CD4-positive, alpha-beta memory T cell (primary cell): ENCODE results near the gene GFOD2. TPM values are rescaled to one million over a fixed set of nuclear protein-coding genes. Genes with fewer than 3 reads are reported as not detected.

Experiments used
- CTCF ChIA-PET: fragments of 350-600 bp; sonication (Branson Sonifier 250); formaldehyde crosslinking; loops from one replicate; lab custom pipeline; 2021; ENCODE audit warnings: inconsistent platforms; ENCODE audit not compliant: partially characterized antibody; lab: Charles Lee
- POLR2A ChIA-PET: fragments of 350-600 bp; sonication (Branson Sonifier 250); formaldehyde crosslinking; loops from one replicate; lab custom pipeline; 2021; ENCODE audit not compliant: partially characterized antibody; lab: Charles Lee
- DNase-seq, 5 donors: peaks; one replicate each; pipeline versions ENCODE4 v3.0.0 to v3.0.0-alpha.2; 2020 to 2022; ENCODE audit warnings: mixed read lengths in 1 of 5
- H3K27ac ChIP-seq: one replicate; pipeline ENCODE4 v1.7.0; 2013; ENCODE audit warnings: low read depth, low read length
- H3K27me3 ChIP-seq: 2 replicates; pipeline ENCODE4 v1.7.0; 2013; ENCODE audit warnings: mild to moderate bottlenecking, low read length, moderate library complexity; ENCODE audit not compliant: insufficient read depth
- H3K36me3 ChIP-seq: 2 replicates; pipeline ENCODE4 v1.7.0; 2013; ENCODE audit warnings: mild to moderate bottlenecking, low read length, moderate library complexity; ENCODE audit not compliant: insufficient read depth
- H3K4me1 ChIP-seq: 2 replicates; pipeline ENCODE4 v1.7.0; 2013; ENCODE audit warnings: mild to moderate bottlenecking, low read length, moderate library complexity; ENCODE audit not compliant: insufficient read depth
- H3K4me3 ChIP-seq, 2 donors: one replicate each; pipeline ENCODE4 v1.7.0; 2013; ENCODE audit warnings: low read length in 2 of 2, mild to moderate bottlenecking in 1 of 2
- H3K9me3 ChIP-seq, 2 donors: one replicate each; pipeline ENCODE4 v1.7.0; 2013; ENCODE audit warnings: low read length in 2 of 2, control low read depth in 1 of 2; ENCODE audit not compliant: control insufficient read depth in 1 of 2
- H3K27ac Mint-ChIP-seq, 7 donors: one replicate each; pipeline ENCODE4 v1.8.0; 2020 to 2021; ENCODE audit warnings: mixed read lengths in 7 of 7, mild to moderate bottlenecking in 6 of 7, inconsistent platforms in 3 of 7, moderate library complexity in 3 of 7
- H3K27me3 Mint-ChIP-seq, 2 donors: one replicate each; pipeline ENCODE4 v1.8.0; 2020 to 2021; ENCODE audit warnings: mixed read lengths in 2 of 2
- H3K36me3 Mint-ChIP-seq, 2 donors: one replicate each; pipeline ENCODE4 v1.8.0; 2020 to 2021; ENCODE audit warnings: mixed read lengths in 2 of 2, inconsistent platforms in 1 of 2, mild to moderate bottlenecking in 1 of 2
- H3K4me1 Mint-ChIP-seq, 4 donors: one replicate each; pipeline ENCODE4 v1.8.0; 2020 to 2021; ENCODE audit warnings: mixed read lengths in 4 of 4, mild to moderate bottlenecking in 1 of 4
- H3K4me3 Mint-ChIP-seq, 8 donors: one replicate each; pipeline ENCODE4 v1.8.0; 2020 to 2021; ENCODE audit warnings: mixed read lengths in 8 of 8, mild to moderate bottlenecking in 7 of 8, moderate library complexity in 6 of 8, inconsistent platforms in 3 of 8
- H3K9me3 Mint-ChIP-seq, 8 donors: one replicate each; pipeline ENCODE4 v1.8.0; 2020 to 2021; ENCODE audit warnings: mixed read lengths in 8 of 8, mild to moderate bottlenecking in 5 of 8, inconsistent platforms in 3 of 8, moderate library complexity in 1 of 8
- intact Hi-C: fragments of 100-400 bp; cut with micrococcal nuclease; formaldehyde crosslinking; loops from one replicate; pipeline ENCODE4 v1.15.1; 2023
- polyA plus RNA-seq, 2 donors: library from polyadenylated mRNA; unstranded; fragments of 300-500 nt; fragmentation: Illumina TruSeq; gene quantifications; one replicate each; pipeline ENCODE4 v1.2.3, GENCODE V29; 2021
- total RNA-seq, 2 experiments: library from RNA; stranded (reverse); gene quantifications; one replicate each; pipeline ENCODE4 v1.2.3, GENCODE V29; 2021

The GFOD2 gene
- 10 to 100 TPM; 18.0 to 19.8 TPM for total RNA-seq
- polyA plus RNA-seq = 10 to 100 TPM; 10.8 to 19.2 TPM

GRCh38 chr16:67719048-67719777, at the start of gene GFOD2:
GFOD2 (minus strand) TSS chr16:67719316; CDS start chr16:67685715, 33,601 bp downstream.
- intact Hi-C loops = loop anchor here (1.0 to 5.0 kb wide), 3 partner anchors 57 to 157 kb away; partner anchors contain the start of genes ACD, CTCF, PARD6A and RANBP10
- Mint-ChIP-seq H3K4me1 (peaks cover 29 to 50% (median 40%) of the 10 kb centered on the region in 4 donors), H3K4me3 (peak within 1 kb of the TSS; percentile 94 to 99 (median 97)), H3K9me3 (no peaks in the 10 kb centered on the region), H3K27ac (peak within 1 kb of the TSS; percentile 89 to 100 (median 98)), H3K36me3 (peaks cover 0 to 14% of the 10 kb centered on the region in 2 donors), H3K27me3 (no peaks in the 10 kb centered on the region)
- H3K27me3 ChIP-seq = no peaks in the 10 kb centered on the region
- peak within 1 kb of the TSS; percentile 69 to 81 for H3K4me3 ChIP-seq
- H3K36me3 ChIP-seq = no peaks in the 10 kb centered on the region
- DNase-seq = peak; percentile 95 to 99 (median 96)
- peak within 1 kb of the TSS; percentile 83 for H3K27ac ChIP-seq
- CTCF ChIA-PET = interaction anchor here (0.6 to 3.6 kb wide), 9 partner anchors 33 to 238 kb away, joined by 3 to 25 read pairs (median 5); partner anchors contain the start of genes ACD, ATP6V0D1, CARMIL2 and RANBP10
- POLR2A ChIA-PET = interaction anchor here (0.9 to 3.0 kb wide), 23 partner anchors 10 to 366 kb away, joined by 3 to 15 read pairs (median 6); partner anchors contain the start of genes ACD, C16orf86, CARMIL2 and CTCF
- peaks cover 27% of the 10 kb centered on the region for H3K4me1 ChIP-seq
- no peaks in the 10 kb centered on the region for H3K9me3 ChIP-seq

DNA sequence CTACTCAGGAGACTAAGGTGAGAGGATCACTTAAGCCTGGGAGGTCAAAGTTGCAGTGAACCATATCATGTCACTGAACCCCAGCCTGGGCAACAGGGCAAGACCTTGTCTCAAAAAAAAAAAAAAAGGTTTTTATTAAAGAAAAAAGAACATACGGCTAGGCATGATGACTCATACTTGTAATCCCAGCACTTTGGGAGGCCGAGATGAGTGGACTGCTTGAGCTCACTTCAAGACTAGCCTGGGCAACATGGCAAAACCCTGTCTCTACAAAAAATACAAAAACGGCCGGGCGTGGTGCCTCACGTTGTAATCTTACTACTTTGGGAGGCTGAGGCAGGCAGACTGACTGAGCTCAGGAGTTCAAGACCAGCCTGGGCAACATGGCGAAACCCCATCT, 48.8 kb upstream of the GFOD2 start:
- no peak overlapping the region for H3K4me3 Mint-ChIP-seq
- Histone ChIP-seq H3K27ac (no peak overlapping the region), H3K4me1 (no peaks in the 10 kb centered on the region), H3K27me3 (no peaks in the 10 kb centered on the region), H3K36me3 (peaks cover 14% of the 10 kb centered on the region), H3K4me3 (no peak overlapping the region), H3K9me3 (no peaks in the 10 kb centered on the region)
- peaks cover 27 to 39% of the 10 kb centered on the region in 2 donors for H3K36me3 Mint-ChIP-seq
- POLR2A ChIA-PET = no interaction called here
- intact Hi-C loops = no loop called here
- CTCF ChIA-PET = interaction anchor here (0.9 kb wide), 1 partner anchor 11 kb away, joined by 3 read pairs; no protein-coding TSS in a partner anchor
- H3K4me1 Mint-ChIP-seq = peaks cover 1 to 10% (median 8%) of the 10 kb centered on the region in 4 donors
- no peaks in the 10 kb centered on the region for H3K27me3 Mint-ChIP-seq
- DNase-seq = no peak
- no peak overlapping the region for H3K27ac Mint-ChIP-seq
- no peaks in the 10 kb centered on the region for H3K9me3 Mint-ChIP-seq

GRCh38 chr16:67766291-67766690, 47.2 kb upstream of the GFOD2 start:
- H3K4me1 Mint-ChIP-seq = peaks cover 7 to 16% (median 9%) of the 10 kb centered on the region in 4 donors
- H3K27me3 Mint-ChIP-seq = no peaks in the 10 kb centered on the region
- ChIA-PET POLR2A (interaction anchor here (0.9 kb wide), 1 partner anchor 33 kb away, joined by 3 read pairs; no protein-coding TSS in a partner anchor), CTCF (interaction anchor here (0.6 kb wide), 1 partner anchor 10 kb away, joined by 4 read pairs; no protein-coding TSS in a partner anchor)
- intact Hi-C loops = no loop called here
- no peaks in the 10 kb centered on the region for H3K9me3 ChIP-seq
- H3K4me3 ChIP-seq = no peak overlapping the region
- peaks cover 19% of the 10 kb centered on the region for H3K36me3 ChIP-seq
- H3K4me1 ChIP-seq = peaks cover under 1% of the 10 kb centered on the region
- H3K36me3 Mint-ChIP-seq = peaks cover 25 to 35% of the 10 kb centered on the region in 2 donors
- DNase-seq = no peak
- H3K9me3 Mint-ChIP-seq = no peaks in the 10 kb centered on the region
- no peak overlapping the region for H3K4me3 Mint-ChIP-seq
- no peak overlapping the region for H3K27ac Mint-ChIP-seq
- no peaks in the 10 kb centered on the region for H3K27me3 ChIP-seq
- no peak overlapping the region for H3K27ac ChIP-seq

DNA sequence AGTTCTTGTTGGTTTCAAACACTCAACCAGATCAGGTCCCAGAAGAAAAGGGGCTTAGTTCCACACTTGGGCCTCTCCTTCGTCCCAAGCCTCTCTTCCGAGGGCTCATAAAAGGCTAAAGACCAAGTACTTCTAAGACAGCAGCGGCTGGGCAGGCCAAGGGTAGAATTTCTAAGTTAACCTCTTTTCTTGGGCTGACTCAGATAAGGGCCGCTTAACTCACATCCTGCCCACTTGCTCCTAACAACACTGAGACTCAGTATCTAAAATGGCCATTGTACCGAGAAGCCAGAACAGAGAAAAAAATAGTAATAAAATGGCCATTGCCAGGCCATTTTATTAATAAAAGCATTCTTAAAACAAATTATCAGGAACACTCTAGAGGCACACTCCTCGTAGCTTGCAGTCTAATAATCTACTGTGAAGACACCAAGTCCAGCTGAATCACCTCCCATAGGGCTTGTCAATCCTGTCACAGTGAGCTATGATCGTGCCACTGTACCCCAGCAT, 45.1 kb upstream of the GFOD2 start:
- Mint-ChIP-seq H3K4me1 (peaks cover 19 to 26% (median 20%) of the 10 kb centered on the region in 4 donors), H3K27ac (no peak overlapping the region), H3K9me3 (no peaks in the 10 kb centered on the region), H3K27me3 (no peaks in the 10 kb centered on the region), H3K36me3 (peaks cover 21 to 39% of the 10 kb centered on the region in 2 donors), H3K4me3 (no peak overlapping the region)
- no peaks in the 10 kb centered on the region for H3K9me3 ChIP-seq
- POLR2A ChIA-PET = no interaction called here
- no peaks in the 10 kb centered on the region for H3K27me3 ChIP-seq
- intact Hi-C loops = no loop called here
- CTCF ChIA-PET = no interaction called here
- H3K36me3 ChIP-seq = peaks cover 16% of the 10 kb centered on the region
- no peak overlapping the region for H3K27ac ChIP-seq
- no peak overlapping the region for H3K4me3 ChIP-seq
- DNase-seq = no peak
- peaks cover 11% of the 10 kb centered on the region for H3K4me1 ChIP-seq

- no peaks in the 10 kb centered on the region for H3K9me3 Mint-ChIP-seq
- no peaks in the 10 kb centered on the region for H3K27me3 ChIP-seq
- H3K4me1 ChIP-seq = peaks cover 11% of the 10 kb centered on the region
- peaks cover 20% of the 10 kb centered on the region for H3K36me3 ChIP-seq
- no peaks in the 10 kb centered on the region for H3K27me3 Mint-ChIP-seq
- peak overlapping the region in 5 of 7 donors; percentile 5 to 91 (median 25) for H3K27ac Mint-ChIP-seq
- intact Hi-C loops = no loop called here
- ChIA-PET POLR2A (no interaction called here), CTCF (no interaction called here)
- no peak for DNase-seq
- H3K9me3 ChIP-seq = no peaks in the 10 kb centered on the region
- H3K4me1 Mint-ChIP-seq = peaks cover 19 to 26% (median 20%) of the 10 kb centered on the region in 4 donors
- peaks cover 21 to 46% of the 10 kb centered on the region in 2 donors for H3K36me3 Mint-ChIP-seq
- no peak overlapping the region for H3K4me3 ChIP-seq
- no peak overlapping the region for H3K4me3 Mint-ChIP-seq
- H3K27ac ChIP-seq = no peak overlapping the region
Measured at GRCh38 chr16:67763066-67763465, 44.0 kb upstream of the GFOD2 start.

DNA sequence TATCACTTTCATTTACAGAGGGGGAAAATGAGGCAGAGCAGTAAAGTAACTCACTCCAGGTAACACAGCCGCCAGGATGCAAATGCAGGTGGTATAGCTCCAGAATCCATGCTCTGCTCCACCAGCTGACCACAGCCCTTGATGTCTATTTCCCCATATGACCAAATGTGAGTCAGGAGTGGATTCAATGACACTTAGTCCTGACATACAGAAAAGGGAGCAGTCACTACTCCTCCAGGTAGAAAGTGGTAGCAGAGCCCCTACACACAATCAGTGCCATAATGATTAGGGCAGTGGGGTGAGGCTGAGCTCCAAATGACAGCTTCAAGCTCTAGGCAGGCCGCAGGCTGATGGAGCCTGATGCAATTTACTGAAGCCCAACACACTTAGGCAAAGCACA, 43.3 kb upstream of the GFOD2 start:
- H3K4me1 Mint-ChIP-seq = peaks cover 19 to 26% (median 20%) of the 10 kb centered on the region in 4 donors

DNA sequence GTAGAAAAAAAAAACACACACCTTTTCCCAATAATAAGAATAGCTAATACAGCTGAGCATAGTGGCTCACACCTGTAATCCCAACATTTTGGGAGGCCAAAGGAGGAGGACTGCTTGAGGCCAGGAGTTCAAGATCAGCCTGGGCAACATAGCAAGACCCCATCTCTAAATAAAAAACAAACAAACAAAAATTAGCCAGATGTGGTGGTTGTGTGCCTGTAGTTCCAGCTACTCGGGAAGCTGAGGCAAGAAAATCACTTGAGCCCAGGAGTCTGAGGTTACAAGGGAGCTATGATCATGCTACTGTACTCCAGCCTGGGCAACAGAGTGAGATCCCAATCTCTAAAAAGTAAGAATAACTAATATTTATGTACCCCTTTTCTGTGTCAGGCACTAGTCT, 42.8 kb upstream of the GFOD2 start:
- no peak for DNase-seq
- Histone ChIP-seq H3K27me3 (no peaks in the 10 kb centered on the region), H3K9me3 (no peaks in the 10 kb centered on the region), H3K27ac (no peak overlapping the region), H3K36me3 (peaks cover 17% of the 10 kb centered on the region), H3K4me3 (no peak overlapping the region), H3K4me1 (peaks cover 11% of the 10 kb centered on the region)
- peak overlapping the region in 1 of 7 donors; percentile 60 for H3K27ac Mint-ChIP-seq
- H3K9me3 Mint-ChIP-seq = no peaks in the 10 kb centered on the region
- peaks cover 19 to 26% (median 20%) of the 10 kb centered on the region in 4 donors for H3K4me1 Mint-ChIP-seq
- H3K27me3 Mint-ChIP-seq = no peaks in the 10 kb centered on the region
- POLR2A ChIA-PET = no interaction called here
- H3K4me3 Mint-ChIP-seq = no peak overlapping the region
- CTCF ChIA-PET = interaction anchor here (2.6 kb wide), 1 partner anchor 55 kb away, joined by 8 read pairs; no protein-coding TSS in a partner anchor
- intact Hi-C loops = no loop called here
- H3K36me3 Mint-ChIP-seq = peaks cover 21 to 46% of the 10 kb centered on the region in 2 donors

More for the DNA sequence above, 43.3 kb upstream of the GFOD2 start:
- CTCF ChIA-PET = interaction anchor here (2.6 kb wide), 1 partner anchor 54 kb away, joined by 8 read pairs; no protein-coding TSS in a partner anchor
- H3K27ac Mint-ChIP-seq = peak overlapping the region in 3 of 7 donors; percentile 12 to 29 (median 25)
- Histone ChIP-seq H3K27ac (no peak overlapping the region), H3K36me3 (peaks cover 20% of the 10 kb centered on the region), H3K4me1 (peaks cover 11% of the 10 kb centered on the region), H3K4me3 (no peak overlapping the region), H3K27me3 (no peaks in the 10 kb centered on the region), H3K9me3 (no peaks in the 10 kb centered on the region)
- peaks cover 21 to 47% of the 10 kb centered on the region in 2 donors for H3K36me3 Mint-ChIP-seq
- H3K4me3 Mint-ChIP-seq = no peak overlapping the region
- intact Hi-C loops = no loop called here
- no peaks in the 10 kb centered on the region for H3K27me3 Mint-ChIP-seq
- POLR2A ChIA-PET = no interaction called here
- no peaks in the 10 kb centered on the region for H3K9me3 Mint-ChIP-seq
- no peak for DNase-seq
